Right kidney (tissue), 1 donor: Measurements from ENCODE around the gene DGKH.
"Not testable (repeated sequence)": the region's sequence is repeated elsewhere in the genome, so short reads cannot be mapped to it uniquely, and the experiment has no call there.

ENCODE experiments used
- DNase-seq: peaks from one replicate; pipeline ENCODE4 v3.0.0-alpha.2; 2016

DGKH gene

DNA sequence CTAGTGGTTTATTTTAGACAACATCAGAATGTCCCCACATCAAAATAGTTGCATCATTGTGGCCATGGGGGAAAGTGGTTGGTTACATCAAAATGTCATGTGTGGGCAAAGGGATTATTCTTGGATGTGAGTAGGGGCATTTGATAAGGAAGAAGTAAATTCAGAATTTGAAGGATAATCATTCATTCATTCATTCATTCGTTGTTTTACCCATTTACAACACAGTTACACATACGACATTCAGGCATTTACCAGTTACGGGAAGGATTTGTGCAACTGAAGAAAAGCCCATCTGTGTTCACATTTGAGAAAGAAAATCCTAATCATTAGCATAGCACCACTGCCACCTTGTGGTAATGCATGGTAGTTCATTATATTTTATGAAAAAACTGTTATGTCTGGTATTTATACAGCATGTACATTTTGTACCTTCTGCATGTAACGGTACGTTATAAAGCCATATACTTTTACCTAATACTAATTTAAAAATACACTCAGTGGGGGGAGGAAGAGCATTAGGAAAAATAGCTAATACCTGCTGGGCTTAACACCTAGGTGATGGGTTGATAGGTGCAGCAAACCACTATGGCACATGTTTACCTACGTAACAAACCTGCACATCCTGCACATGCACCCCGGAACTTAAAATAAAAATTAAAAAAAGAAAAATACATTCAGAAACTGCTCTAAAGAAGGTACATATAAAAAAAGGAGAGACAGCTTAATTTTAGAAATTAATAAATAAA, 62.1 kb downstream of the DGKH start:
- DNase-seq: peak; percentile 53

DNA sequence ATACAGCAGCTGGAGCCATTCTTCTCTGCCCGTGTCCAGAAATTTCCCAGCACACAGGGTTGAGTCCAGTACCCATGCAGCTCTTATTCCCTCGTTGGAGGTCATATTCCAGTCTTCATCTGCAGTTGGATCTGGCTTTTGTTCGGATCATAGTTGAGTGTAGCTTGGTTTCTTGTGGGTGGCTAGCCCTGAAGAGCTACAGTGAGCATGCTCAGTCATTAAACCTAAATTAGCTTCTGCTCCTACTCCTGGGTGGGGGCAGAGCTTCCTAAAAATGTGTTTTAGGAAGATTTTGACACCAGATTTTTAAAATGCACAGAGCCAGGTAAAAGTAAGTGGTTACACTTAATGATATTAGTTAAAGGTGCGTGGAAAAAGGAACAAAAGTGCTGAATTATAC, 64.4 kb downstream of the DGKH start:
- DNase-seq: no peak

- DNase-seq: no peak
Measured at GRCh38 chr13:42113478-42113877, 65.0 kb downstream of the DGKH start.

DNA sequence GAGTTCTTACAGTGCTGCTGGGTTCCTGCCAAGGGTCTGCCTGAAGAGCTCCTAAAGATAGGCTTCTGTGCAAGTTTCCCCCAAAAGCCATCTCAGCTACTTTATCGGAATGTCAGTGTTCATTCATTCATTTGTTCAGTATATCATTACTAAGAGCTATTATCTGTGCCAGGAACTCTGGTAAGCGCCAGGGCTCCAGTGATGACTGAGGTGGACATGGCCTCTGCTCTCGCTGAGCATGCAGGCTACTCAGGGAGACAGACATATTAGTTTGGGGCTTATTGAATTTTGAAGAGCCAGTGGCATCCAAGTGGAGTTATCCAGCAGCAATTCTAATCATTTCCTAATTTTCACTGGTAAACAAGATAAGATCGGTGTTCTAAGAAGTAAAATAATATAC, 65.8 kb downstream of the DGKH start:
- DNase-seq: no peak

- no peak for DNase-seq
Measured at GRCh38 chr13:42114912-42115311, 66.5 kb downstream of the DGKH start.

- no peak for DNase-seq
Measured at GRCh38 chr13:42116225-42116624, 67.8 kb downstream of the DGKH start.

GRCh38 chr13:42119041-42119440, 70.6 kb downstream of the DGKH start:
- DNase-seq: no peak

DNA sequence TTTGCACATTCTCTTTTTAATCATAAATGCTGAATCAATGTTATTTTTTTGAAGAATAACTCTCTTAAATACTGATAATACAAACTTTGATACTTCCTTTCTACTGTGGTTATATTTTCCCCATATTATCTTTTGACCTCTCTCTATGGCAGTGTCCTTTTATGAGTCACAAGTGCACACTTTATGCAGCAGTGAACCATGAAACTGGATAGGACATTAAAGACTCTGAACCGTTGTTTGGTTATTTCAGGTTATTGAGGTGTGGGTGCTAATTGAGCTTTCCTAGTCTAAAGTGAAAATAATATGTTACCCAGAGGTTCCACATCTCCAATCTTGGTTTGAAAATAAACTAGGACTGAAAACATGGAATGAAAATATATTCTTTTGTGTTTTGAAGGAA, 71.4 kb downstream of the DGKH start:
- DNase-seq: no peak

- no peak for DNase-seq
Measured at GRCh38 chr13:42123600-42123999, 75.2 kb downstream of the DGKH start.

DNA sequence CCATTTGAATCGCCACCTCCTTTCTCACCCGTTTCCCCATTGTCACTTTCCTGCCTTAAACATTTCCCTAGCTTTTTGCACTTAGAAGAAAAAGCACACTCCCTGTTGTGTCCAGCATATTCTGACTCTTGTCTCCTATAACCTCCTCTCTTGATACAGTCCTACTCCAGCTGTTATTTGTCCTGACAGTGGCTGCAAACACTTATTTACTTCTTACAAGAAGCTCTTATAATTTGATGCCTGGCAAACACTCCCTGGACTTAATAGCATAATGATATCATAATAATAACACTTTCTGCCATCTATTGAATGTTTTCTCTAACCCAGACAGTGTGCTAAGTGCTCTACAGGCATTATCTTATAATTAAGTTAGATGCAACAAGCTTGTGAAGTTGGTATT, 76.6 kb downstream of the DGKH start:
- no peak for DNase-seq

DNA sequence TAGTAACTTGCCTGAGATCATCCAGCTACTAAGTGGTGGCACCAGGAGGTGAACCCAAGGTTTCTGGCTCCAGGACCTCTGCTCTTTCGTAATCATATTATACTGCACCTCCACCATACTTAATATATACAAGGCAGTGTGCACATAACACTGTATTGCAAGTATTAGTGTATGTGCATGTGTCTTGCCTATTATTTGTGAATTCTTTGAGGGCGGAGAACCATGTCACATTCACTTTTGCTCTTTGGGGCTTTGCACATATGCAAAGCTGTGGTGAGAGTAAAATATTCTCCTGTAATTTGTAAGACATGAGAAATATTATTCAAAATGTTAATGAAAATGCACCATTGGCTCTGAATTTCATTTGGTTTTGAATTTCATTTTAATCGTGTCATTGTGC, 78.6 kb downstream of the DGKH start:
- DNase-seq: no peak

- DNase-seq: no peak
Measured at GRCh38 chr13:42129033-42129432, 80.6 kb downstream of the DGKH start.

GRCh38 chr13:42136518-42136917, 88.1 kb downstream of the DGKH start:
- DNase-seq: no peak

DNA sequence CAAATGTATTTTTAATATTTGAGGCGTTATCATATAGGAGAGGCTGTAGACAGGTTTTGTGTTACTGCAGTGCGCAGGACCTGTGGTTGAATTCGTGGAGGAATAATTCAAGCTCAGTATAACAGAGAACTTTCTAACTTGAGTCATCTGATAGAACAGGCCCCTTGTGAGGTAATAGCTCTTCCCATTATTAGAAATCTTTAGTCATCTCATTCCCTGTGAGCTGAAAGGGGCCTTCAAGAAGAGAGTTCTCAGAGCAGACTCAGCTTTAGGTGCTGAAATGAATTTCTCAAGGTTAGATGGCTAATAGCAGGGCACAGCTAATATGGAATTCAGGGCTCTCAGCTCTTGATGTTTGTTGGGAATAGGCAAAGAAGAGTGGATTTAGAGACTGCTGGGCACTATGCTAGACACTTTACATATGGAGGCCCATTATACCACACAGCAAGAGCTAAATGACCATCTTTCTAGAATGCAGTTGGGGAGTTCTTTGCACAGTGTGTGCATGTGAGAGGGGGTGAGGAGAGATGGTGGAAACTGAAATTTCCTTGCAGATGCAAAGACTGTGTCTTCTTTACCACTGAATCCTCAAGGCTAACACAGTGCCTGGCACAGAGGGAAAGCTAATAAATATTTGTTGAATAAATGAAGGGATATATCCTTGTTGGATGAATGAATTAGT, 89.5 kb downstream of the DGKH start:
- no peak for DNase-seq

- DNase-seq: no peak
Measured at GRCh38 chr13:42140494-42140893, 92.0 kb downstream of the DGKH start.

DNA sequence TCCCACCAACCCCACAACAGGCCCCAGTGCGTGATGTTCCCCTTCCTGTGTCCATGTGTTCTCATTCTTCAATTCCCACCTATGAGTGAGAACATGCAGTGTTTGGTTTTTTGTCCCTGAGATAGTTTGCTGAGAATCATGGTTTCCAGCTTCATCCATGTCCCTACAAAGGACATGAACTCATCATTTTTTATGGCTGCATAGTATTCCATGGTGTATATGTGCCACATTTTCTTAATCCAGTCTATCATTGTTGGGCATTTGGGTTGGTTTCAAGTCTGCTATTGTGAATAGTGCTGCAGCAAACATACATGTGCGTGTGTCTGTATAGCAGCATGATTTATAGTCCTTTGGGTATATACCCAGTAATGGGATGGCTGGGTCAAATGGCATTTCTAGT, 92.6 kb downstream of the DGKH start:
- not testable (repeated sequence) for DNase-seq

DNA sequence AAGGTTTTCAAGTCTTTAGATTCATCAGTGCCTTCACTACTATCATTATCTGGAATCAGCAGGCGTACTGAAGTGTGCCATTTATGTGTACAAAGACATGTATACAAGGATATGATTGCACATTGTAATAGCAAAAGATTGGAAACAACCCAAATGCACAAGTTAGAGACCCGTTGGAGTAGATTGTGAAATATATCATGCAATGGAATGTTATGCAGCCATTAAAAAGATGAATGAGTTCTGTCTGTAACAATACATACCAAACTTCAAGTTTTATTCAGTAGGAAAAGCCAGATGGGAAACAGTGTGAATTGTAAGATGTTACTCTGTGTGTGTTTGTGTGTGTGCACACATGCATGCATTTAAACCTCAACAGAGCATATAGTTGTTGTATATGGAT, 97.9 kb downstream of the DGKH start:
- no peak for DNase-seq

- no peak for DNase-seq
Measured at GRCh38 chr13:42148538-42148937, 100.1 kb downstream of the DGKH start.

DNA sequence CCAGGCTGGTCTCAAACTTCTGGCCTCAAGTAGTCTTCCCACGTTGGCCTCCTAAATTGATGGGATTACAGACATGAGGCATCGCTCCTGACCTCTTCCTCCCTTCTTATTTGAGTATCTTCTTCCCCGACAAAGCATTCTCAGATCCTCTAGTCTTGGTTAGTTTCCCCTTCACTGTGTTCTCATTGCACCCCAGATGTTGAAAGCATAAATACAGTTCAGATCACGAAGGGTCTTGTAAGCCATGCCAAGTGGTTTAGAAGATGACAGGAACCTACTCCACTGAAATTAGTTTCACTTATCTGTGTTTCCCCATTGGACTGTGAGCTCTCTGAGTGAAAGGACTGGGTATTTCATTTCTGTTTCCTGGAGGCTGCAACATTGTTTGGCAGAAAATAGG, 100.7 kb downstream of the DGKH start:
- no peak for DNase-seq

DNA sequence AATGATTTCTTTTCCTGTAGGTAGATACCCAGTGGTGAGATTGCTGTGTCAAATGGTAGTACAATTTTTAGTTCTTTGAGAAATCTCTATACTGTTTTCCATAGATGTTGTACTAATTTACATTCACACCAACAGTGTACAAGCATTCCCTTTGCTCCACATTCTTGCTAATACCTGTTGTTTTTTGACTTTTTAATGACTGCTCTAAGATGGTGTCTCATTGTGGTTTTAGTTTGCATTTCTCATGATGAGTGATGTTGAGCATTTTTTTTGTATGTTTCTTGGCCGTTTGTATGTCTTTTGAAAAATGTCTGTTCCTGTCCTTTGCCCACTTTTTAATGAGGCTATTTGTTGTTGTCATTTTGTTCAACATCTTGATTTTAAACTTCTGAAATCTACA, 103.3 kb downstream of the DGKH start:
- no peak for DNase-seq

DNA sequence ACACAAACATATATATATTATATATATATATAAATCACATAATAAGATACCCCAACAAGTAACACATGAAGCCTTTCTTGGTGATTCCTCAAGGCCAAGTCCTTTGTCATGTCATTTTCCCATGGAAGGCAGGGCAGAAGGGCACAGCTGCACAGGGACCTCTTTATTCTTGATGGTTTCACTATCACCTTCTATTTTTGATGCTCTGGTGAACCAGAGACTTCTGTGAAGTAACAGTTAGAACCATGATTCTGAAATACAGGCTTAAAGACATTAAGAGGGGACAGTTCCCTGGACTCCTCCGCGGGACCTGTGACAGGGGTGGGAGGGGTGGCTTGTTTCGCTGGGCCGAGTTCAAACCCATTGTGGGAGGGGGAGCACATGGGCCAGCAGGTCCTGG, 104.0 kb downstream of the DGKH start:
- no peak for DNase-seq

- no peak for DNase-seq
Measured at GRCh38 chr13:42153199-42154113, 105.0 kb downstream of the DGKH start.

DNA sequence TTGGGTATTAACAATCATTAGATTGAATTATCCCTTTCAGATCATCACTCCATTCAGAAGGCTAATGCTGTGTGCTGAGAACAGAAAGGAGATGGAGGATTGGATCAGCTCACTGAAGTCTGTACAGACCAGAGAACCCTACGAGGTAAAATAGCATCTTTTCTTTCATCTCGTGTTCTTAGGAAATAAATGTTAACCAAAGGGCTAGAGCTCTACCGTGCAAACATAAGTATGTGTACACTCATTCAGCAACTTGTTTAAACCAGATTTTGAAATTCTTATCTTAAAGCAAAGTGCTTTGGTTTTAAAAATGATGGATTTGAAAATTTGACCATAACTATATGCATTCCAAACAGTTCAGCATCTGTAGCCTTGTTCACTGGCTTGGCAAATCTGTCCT, 106.8 kb downstream of the DGKH start:
- no peak for DNase-seq
